SKM-1 (cell line): ENCODE data around the gene PFDN4.
"Not testable (repeated sequence)": the region's sequence is repeated elsewhere in the genome, so short reads cannot be mapped to it uniquely, and the experiment has no call there.

Experiments used
- DNase-seq: peaks from one replicate; lab custom pipeline; 2025; ENCODE audit not compliant: unreplicated experiment; lab: John Stamatoyannopoulos, UW

Gene PFDN4

DNA sequence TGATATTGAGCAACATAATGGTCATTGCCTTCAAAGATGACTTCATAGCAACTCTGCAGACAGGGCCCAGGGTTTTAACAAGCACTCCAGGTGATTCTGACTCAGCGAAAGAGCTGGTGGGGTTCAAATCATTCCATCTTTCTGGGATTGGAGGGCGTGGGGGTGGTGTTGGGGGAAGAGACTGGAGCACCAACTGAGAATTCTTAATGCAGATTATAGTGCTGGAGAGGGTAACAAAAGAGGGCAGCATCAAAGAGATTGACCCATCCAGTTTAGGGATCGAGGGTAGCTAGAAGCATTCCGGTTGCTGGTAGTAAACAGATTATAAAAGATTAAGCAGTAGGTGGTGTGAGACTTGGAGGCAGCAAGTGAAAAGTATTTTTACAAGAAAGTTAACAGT, 15.9 kb downstream of the PFDN4 start:
- no peak for DNase-seq

DNA sequence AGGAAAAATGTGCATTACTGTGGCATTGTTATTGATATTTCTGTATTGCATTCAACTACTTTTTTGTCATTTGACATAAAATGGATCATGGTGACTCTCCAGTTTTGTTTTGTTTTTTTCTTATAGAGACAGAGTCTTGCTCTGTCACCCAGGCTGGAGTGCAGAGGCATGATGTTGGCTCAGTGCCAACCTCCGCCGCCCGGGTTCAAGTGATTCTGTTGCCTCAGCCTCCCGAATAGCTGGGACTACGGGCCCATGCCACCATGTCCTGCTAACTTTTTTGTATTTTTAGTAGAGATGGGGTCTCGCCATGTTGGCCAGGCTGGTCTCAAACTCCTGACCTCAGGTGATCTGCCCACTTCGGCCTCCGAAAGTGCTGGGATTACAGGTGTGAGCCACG, 16.8 kb downstream of the PFDN4 start:
- not testable (repeated sequence) for DNase-seq

DNA sequence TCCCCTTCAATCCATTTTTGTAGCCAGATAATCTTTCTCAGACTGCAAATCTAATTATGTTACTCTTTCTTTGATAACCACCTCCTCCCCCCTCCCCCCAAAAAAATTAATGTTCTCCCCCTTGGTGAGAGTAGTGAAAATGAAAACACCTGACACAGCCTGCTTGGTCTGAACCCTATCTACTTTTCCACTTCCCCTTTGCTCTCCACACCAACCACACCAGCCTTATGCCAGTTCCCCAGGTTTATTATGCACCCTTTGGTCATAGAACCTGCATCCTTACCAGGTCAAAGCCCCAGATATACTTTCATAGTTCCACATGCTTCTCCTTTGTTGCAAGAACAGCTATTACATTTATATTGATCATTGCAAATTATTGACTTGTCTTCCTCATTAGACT, 19.4 kb downstream of the PFDN4 start:
- no peak for DNase-seq

DNA sequence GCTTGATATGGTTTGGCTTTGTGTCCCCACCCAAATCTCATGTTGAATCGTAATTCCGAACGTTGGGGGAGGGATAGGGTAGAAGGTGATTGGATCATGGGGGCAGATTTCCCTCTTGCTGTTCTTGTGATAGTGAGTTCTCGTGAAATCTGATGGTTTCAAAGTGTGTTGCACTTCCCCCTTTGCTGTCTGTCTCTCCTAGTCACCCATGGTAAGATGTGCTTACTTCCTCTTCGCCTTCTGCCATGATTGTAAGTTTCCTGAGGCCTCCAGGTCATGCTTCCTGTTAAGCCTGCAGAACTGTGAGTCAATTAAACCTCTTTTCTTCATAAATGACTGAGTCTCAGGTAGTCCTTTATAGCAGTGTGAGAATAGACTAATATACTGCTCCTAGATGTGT, 19.9 kb downstream of the PFDN4 start:
- no peak for DNase-seq

DNA sequence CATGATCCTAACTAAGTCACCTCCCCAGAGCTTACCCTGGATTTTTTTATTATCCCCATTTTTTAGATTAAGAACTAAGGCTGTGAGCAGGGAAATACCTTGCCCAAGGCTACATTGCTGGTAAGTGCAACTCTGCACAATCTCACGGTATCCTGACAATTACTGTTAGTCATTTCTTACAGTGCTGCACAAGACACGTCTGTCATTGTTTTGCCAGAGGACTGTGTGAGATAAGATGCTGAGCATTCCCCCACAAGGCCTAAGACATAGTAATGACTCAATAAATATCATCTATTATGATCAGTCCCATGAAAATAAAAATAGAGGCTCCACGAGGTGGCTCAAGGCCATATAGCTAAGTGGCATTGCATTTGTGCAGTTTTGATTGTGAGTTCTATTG, 21.0 kb downstream of the PFDN4 start:
- no peak for DNase-seq

DNA sequence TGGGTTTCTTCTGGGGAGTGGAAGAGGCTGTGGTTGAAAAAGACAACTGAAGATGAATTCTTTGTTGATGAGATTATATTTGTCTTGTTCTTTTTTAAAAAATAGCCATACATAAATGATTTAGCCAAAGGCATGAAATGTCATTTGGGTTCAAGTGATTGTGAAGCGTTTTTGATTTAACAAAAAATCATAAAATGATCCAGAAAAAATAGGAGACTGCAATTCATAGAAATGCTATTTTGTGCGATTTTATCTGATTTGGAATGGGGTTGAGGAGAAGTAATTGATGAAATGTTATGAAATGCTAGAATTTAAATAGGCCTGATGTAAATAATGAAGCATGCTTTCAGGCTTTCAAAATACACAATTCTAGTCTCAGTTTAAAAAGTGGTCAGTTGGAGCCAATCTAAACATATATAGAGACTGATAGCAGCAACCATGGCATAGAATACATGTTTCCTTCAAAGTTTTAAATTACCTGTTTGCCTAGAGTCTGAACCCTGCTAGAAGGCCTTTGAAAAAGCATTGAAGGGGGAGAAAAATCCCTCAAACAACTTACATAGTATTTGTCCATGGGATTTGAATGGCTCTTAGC, 21.8 kb downstream of the PFDN4 start:
- no peak for DNase-seq

DNA sequence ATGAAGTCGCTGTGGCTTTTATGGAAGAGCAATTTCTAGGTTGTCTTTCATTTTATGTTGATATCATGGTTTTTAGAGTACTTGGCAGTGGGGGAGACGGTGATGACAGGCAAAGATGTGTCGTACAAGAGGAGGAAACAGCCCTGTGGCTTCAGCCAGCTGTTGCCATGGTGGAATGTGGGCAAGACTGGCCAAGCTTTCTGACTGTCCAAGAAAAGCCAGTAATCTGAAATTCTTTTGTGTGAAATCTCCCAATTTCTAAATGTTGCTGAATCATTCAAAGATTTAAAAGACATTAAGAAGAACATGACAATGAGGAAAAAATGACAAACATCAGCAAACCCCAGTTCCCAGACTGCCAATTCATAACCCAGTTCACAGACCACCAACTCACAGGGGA, 23.1 kb downstream of the PFDN4 start:
- DNase-seq: no peak

DNA sequence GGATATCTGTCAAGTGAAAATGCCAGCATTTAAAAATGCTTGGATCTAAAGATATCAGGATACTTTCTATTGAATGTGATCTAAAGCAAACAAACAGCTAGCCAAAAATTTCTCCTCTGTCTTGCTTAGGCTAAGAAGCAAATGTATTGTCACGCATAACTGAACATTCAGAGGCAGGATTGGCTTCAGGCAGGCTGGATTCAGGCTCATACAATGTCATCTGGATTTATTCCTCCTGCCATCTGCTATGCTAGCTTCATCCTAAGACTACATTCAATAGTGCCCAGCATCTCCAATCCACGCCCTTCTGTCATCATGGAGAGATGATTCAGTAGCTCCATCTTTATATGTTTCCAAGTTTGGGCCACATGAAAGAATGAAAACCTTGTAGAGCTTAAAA, 27.1 kb downstream of the PFDN4 start:
- no peak for DNase-seq

DNA sequence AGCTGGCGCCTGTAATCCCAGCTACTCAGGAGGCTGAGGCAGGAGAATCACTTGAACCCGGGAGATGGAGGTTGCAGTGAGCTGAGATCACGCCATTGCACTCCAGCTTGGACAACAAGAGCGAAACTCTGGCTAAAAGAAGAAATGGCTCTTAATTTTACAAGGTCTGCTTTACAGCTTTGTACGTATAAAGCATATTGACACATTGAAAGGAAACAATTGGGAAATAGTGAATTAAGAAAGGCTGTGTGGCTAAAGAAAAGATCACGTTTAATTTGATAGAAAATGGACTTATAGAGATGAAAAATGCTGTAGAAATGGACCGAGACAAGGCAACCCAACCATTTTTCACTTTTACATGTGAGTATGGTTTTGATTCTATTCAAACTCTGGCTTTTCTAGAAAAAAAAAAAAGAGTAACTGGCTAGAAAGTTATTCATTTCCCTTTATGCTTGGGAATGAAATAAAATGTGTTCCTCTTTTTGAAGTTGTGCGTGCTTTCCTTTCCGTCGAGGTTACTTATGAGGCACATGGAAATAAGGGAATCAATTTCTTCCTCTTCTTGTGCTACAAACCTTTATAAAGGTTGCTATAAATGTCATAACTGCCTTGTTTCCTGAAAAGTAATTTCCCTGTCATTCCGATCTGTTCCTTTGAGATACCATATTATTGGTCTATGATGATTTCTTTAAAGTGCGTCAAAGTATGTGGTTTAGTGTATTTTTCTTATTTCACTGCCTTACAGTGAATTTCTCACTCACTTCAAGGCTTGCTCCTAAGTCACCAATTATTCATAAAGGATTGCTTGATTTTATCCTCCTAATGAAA, 29.4 kb downstream of the PFDN4 start:
- no peak for DNase-seq

DNA sequence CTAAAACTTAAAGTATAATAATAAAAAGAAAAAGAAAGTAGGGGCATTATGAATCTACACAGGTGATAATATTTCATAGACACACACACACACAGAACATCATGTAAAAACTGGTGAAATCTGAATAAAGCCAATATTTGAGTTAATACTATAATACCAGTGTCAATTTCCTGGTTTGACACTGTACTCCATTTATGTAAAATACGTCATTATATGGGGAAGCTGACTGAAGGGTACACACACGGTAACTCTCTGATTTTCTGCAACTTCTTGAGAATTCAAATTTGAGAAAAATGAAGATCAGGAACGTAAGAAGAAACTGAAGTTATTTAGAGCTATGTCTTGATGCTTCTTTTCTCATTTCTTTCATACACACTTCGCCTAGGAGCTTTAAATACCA, 36.2 kb downstream of the PFDN4 start:
- DNase-seq: no peak

DNA sequence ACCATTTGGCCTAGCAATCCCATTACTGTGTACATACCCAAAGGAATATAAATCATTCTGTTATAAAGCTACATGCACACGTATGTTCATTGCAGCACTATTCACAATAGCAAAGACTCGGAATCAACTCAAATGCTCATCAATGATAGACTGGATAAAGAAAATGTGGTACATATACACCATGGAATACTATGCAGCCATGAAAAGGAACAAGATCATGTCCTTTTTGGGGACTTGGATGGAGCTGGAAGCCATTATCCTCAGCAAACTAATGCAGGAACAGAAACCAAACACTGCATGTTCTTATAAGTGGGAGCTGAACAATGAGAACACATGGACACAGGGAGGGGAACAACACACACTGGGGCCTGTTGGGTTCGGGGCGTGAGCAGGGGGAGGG, 40.8 kb downstream of the PFDN4 start:
- not testable (repeated sequence) for DNase-seq

DNA sequence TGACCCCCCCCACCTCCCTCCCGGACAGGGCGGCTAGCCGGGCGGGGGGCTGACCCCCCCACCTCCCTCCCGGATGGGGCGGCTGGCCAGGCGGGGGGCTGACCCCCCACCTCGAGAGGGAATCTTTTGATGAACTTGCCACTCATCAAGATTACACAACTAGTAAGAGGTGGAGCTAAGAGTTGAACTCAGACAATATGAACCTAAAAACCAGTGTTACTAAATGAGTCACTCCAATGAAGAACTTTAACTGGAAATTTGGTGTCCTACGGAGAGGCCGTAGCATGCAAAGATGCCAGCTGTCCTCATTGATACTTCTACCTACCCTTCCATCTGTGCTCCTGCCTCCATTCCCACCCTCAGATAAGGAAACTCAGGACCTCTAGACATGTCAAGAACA, 42.8 kb downstream of the PFDN4 start:
- no peak for DNase-seq

DNA sequence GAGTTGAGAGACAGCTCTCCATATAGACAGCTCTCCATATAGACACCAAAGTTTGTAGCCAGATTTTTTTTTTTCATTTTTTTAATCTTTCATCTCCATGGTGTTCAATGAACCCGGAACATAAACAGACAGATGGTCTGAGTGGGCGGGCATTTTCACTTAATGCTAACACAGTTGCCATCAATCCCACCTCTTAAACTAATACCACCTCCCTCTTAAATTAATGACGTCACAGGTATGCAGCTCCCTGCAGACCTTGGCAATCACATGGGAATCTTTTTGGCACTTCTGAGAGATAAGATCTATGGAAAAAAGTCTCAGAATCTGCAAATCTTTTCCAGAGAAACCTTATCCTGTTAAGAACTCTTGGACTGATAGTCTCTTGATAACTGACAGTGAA, 43.2 kb downstream of the PFDN4 start:
- no peak for DNase-seq

DNA sequence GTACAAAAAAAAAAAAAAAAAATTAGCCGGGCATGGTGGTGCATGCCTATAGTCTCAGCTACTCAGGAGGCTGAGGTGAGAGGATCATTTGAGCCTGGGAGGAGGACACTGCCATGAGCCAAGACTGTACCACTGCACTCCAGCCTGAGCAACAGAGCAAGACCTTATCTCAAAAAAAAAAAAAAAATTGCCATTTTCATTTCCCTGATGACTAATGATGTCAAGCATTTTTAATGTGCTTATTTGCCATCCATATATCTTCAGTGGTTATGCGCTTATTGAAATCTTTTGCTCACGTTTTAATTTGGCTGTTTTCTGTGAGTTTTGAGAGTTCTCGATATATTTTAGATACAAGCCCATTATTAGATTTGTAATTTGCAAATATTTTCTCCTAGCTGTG, 46.7 kb downstream of the PFDN4 start:
- DNase-seq: no peak

DNA sequence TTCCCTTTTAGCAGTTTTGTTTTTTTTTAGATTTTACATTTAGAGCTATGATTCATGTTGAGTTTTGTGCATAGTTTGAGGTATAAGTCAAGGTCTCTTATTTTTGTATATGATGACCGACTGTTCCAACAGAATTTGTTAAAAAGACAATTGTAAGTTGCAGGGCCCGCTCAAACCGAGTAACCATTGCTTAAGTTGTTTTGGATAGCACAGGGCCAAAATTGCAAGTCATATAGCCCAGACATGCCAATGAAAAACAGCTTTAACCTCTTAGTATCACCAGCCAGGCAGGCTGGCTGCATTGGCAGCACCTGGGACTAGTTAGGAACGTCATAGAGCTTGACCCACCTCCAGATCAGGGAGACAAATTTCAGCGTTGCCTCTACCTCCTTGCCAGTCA, 47.3 kb downstream of the PFDN4 start:
- DNase-seq: no peak

DNA sequence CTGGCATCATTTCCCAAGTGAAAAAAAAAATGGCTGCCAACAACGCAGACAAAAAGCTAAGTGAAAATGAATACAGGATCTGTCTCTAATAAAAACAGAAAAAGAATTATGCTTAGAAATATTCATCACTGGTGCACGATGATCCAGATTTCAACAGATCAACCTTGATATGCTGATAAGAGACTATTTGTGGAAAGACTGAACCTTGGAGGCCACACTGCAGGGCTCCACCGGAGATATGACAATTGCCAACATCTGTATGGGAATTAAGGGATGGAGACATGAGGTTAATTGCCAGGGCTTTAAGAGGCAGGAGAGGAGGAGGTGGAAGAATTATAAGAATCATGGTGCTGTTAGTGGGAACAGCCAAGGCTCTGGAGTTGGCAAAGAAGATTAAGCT, 48.3 kb downstream of the PFDN4 start:
- DNase-seq: no peak

DNA sequence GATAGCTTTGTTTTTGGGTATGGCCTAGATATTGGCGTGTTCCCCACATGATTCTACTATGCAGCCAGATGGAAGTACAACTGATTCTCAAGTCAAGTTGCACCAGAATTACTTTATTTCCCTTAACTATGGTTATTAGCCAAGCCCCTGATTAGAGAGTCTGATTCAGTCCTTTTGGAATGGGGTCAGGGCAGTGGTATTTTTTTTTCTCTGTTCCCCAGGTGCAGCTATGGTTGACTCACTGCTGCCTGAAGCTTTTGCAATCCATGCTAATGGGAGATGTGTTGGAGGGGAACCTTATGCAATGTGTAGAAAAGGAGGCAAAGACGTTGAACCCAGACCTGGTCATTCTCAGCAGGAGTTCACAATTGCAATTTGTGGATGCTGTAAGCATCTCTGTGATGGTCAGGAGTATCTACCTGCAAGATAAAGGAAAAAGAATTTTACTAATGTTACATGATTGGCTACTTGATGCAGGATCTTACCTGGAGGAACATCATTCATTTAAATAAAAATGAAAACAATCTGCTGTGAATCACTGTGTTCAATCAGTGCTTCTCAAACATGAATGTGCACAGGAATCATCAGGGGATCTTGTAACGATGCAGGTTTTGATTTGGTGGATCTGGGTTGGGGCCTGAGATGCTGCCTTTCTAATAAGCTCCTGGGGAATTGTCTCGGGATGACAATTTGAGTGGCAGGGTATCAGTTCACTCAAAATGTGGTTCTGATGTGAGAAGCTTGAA, 49.4 kb downstream of the PFDN4 start:
- no peak for DNase-seq

DNA sequence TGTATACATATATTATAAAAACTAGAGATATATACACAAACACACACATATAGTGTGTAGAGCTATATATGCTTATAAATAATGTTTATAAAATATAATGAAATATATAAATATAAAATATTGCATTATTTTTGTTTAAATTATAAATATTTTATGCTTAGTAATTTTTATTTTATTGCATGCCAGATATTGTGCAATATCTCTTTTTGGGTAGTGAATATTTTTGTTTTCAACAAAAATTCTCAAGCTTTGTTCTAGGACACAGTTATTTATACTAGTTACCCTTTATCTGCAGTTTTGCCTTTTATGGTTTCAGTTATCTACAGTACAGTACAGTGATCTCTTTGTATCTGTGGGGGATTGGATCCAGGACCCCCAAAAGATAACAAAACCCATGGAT, 52.2 kb downstream of the PFDN4 start:
- DNase-seq: no peak

DNA sequence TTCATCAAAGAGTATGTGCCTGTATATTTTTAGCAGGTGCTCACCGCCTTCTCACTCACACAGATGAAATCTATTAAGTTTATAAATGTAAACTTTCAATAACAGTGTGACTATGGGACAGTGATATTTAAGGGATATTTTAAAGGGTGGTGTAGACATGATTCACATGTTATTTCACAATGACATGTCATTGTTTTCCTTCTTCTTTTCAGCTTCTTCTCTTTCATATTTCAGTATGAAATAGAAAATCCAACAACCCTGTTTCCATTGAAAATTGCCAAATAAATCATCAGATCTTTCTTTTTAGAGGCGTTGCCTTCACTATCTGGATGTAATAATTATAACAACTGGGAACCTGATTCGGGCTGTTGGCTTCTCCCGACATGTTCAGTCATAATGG, 54.8 kb downstream of the PFDN4 start:
- no peak for DNase-seq

DNA sequence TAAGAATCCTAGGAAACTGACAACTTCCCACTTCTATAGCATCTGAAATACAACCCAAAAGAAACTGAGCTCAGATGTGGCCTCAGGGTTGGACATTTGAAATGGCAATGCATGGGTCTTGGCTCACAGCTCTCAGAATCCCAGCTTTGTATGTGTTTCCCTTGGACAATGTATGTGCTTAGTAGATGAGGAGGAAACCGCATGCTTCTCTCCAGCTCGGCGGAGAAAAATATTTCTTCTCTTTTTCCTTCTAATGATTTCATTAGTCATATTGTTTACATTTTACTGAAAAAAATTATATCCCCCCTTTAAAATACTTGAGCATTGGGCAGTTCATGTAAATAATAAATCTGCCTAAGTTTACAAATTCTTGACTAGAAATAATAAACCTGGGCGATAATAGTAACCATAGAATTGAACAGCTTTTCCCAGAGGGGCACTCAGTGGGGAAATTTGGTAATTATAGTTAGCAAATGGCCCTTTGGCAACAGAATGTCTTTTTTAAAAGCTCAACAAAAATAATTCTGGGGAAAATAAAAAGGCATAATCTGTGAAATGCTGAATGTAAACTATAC, 55.3 kb downstream of the PFDN4 start:
- no peak for DNase-seq

DNA sequence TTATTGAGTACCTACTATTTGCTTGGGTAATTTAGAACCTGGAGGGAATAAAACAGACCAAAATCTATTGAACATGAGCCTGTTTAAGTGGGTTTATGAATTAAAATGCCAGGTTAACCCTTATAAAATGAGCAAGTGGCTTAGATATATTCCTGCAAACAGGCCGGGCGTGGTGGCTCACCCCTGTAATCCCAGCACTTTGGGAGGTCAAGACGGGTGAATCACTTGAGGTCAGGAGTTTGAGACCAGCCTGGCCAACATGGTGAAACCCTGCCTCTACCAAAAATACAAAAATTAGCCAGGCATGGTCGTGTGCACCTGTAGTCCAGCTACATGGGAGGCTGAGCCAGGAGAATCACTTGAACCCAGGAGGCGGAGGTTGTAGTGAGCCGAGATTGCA, 57.9 kb downstream of the PFDN4 start:
- DNase-seq: not testable (repeated sequence)

DNA sequence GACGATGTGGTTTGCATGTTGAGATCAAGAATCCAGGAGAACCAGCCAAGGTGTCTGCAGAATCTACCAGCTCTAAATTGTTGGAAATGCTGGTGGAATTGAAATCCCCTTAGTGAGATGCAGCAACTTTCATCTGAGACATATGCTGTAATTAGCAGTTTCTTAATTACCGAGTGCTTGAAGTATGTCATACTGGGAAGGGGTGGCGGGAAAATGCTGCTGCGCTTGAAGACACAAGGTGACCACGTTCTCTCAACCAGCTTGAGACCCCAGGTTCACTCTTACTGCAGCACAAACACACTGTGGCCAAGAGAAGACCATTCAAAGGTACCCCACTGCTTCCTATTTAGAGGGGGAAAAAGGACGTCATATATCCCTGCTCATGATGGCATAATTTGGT, 59.0 kb downstream of the PFDN4 start:
- DNase-seq: no peak
